ENCODE measurements around the gene DHDH. TPM values are rescaled to one million over a fixed set of nuclear protein-coding genes. Genes with fewer than 3 reads are reported as not detected.
A peak's percentile ranks its signal among the peaks of the same experiment; 100 is the strongest.
"Not testable (repeated sequence)": the region's sequence is repeated elsewhere in the genome, so short reads cannot be mapped to it uniquely, and the experiment has no call there.

The DHDH gene
- total RNA-seq, 4 donors from 2014 or later: 0.57 TPM; not detected in 3

- no peak for DNase-seq (ENCODE audit: extremely low spot score)
- 11% methylated on average over 15 of the region's 24 CpGs for WGBS
- H3K4me1 ChIP-seq: peaks cover 31 to 58% (median 46%) of the 10 kb centered on the region in 4 donors
- H3K27me3 ChIP-seq: no peaks in the 10 kb centered on the region
- no peaks in the 10 kb centered on the region for H3K9me3 ChIP-seq
- intact Hi-C loops (cut with DNase I): no loop called here
- peak overlapping the region; percentile 86 to 93 (median 92) for H3K27ac ChIP-seq (replicated peaks in 1 of 4)
- TF ChIP-seq CTCF (IDR thresholded peaks at IDR 0.05) (no peak), POLR2A (IDR thresholded peaks at IDR 0.05; ENCODE audit: low read depth) (no peak), EP300 (IDR thresholded peaks at IDR 0.05) (no peak), POLR2AphosphoS5 (IDR thresholded peaks at IDR 0.05) (no peak)
- H3K36me3 ChIP-seq: peaks cover 0 to 29% (median 26%) of the 10 kb centered on the region in 4 donors
- peak overlapping the region; percentile 70 to 90 (median 76) for H3K4me3 ChIP-seq
Observed at GRCh38 chr19:48900477-48901406, 32.8 kb upstream of the DHDH start.

- DNase-seq (ENCODE audit: extremely low spot score); H3K27ac ChIP-seq (replicated peaks in 1 of 4); H3K9me3 ChIP-seq; H3K27me3 ChIP-seq; intact Hi-C loops (cut with DNase I); H3K4me3 ChIP-seq: not testable (repeated sequence)
- Histone ChIP-seq H3K4me1 (peaks cover 29 to 47% (median 37%) of the 10 kb centered on the region in 4 donors), H3K36me3 (peaks cover 0 to 44% (median 41%) of the 10 kb centered on the region in 4 donors)
- 96% methylated on average over 7 of the region's 7 CpGs for WGBS
Observed at GRCh38 chr19:48902291-48902690, 31.2 kb upstream of the DHDH start.

- H3K4me1 ChIP-seq: peaks cover 32 to 47% (median 39%) of the 10 kb centered on the region in 4 donors
- H3K27me3 ChIP-seq; intact Hi-C loops (cut with DNase I); DNase-seq (ENCODE audit: extremely low spot score); H3K27ac ChIP-seq (replicated peaks in 1 of 4); H3K9me3 ChIP-seq; H3K4me3 ChIP-seq: not testable (repeated sequence)
- peaks cover 2 to 58% (median 55%) of the 10 kb centered on the region in 4 donors for H3K36me3 ChIP-seq
Observed at GRCh38 chr19:48903788-48904187, 29.7 kb upstream of the DHDH start.

- Histone ChIP-seq H3K9me3 (no peaks in the 10 kb centered on the region), H3K36me3 (peaks cover 18 to 77% (median 74%) of the 10 kb centered on the region in 4 donors), H3K4me3 (no peak overlapping the region), H3K27ac (replicated peaks in 1 of 4) (no peak overlapping the region), H3K4me1 (peaks cover 26 to 35% (median 32%) of the 10 kb centered on the region in 4 donors), H3K27me3 (no peaks in the 10 kb centered on the region)
- DNase-seq (ENCODE audit: extremely low spot score): no peak
- intact Hi-C loops (cut with DNase I): no loop called here
- WGBS: 82% methylated on average over 10 of the region's 14 CpGs
- TF ChIP-seq POLR2A (IDR thresholded peaks at IDR 0.05; ENCODE audit: low read depth): no peak
- no peak for TF ChIP-seq POLR2AphosphoS5 (IDR thresholded peaks at IDR 0.05)
- TF ChIP-seq CTCF (IDR thresholded peaks at IDR 0.05): no peak
- no peak for TF ChIP-seq EP300 (IDR thresholded peaks at IDR 0.05)
Observed at GRCh38 chr19:48905664-48906063, 27.8 kb upstream of the DHDH start.

GRCh38 chr19:48906324-48906723 lies 27.2 kb upstream of the DHDH start:
- H3K9me3 ChIP-seq: no peaks in the 10 kb centered on the region
- peaks cover 19 to 29% (median 26%) of the 10 kb centered on the region in 4 donors for H3K4me1 ChIP-seq
- H3K27ac ChIP-seq (replicated peaks in 1 of 4): no peak overlapping the region
- WGBS: 96% methylated on average over 10 of the region's 10 CpGs
- no peak for TF ChIP-seq POLR2AphosphoS5 (IDR thresholded peaks at IDR 0.05)
- no peak for TF ChIP-seq CTCF (IDR thresholded peaks at IDR 0.05)
- no peak for TF ChIP-seq POLR2A (IDR thresholded peaks at IDR 0.05; ENCODE audit: low read depth)
- TF ChIP-seq EP300 (IDR thresholded peaks at IDR 0.05): no peak
- peaks cover 25 to 83% (median 81%) of the 10 kb centered on the region in 4 donors for H3K36me3 ChIP-seq
- DNase-seq (ENCODE audit: extremely low spot score): no peak
- no peaks in the 10 kb centered on the region for H3K27me3 ChIP-seq
- intact Hi-C loops (cut with DNase I): no loop called here
- no peak overlapping the region for H3K4me3 ChIP-seq

Measured in esophagus muscularis mucosa (tissue), 4 donors.